GM18909 (cell line): ENCODE measurements around the gene RNASE12.
"Not testable (repeated sequence)": the region's sequence is repeated elsewhere in the genome, so short reads cannot be mapped to it uniquely, and the experiment has no call there.

ENCODE experiments used
- ATAC-seq: cut with Tn5 transposase; IDR thresholded peaks from one replicate; pipeline ENCODE4 v1.9.1; 2021; ENCODE audit warnings: mild to moderate bottlenecking; ENCODE audit not compliant: unreplicated experiment, poor library complexity

RNASE12 gene, protein sequence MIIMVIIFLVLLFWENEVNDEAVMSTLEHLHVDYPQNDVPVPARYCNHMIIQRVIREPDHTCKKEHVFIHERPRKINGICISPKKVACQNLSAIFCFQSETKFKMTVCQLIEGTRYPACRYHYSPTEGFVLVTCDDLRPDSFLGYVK

DNA sequence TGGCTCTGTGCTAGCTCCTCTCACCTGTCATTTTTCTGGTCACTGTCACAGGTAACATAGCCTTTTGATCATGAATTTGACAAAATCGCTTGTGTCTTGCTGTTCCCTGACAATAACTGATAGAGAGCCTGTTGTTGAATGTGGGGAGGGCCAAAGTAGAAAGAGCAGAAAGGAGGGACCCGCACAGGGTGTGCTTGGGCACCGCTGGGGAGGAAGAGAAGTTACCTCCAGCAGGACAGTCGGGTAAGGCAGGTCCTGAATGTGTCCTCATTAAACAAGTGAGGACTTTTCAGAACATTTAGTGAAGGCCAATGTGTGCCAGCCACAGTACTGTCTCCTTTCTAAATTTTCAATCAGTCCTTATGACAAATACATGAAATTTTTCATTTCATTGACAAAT is at the start of gene RNASE12:
Gene RNASE12, minus strand, starts transcription at position 142 of the 400 bp plus-strand sequence. CDS start 653 bp downstream, outside the sequence.
- ATAC-seq = no peak

DNA sequence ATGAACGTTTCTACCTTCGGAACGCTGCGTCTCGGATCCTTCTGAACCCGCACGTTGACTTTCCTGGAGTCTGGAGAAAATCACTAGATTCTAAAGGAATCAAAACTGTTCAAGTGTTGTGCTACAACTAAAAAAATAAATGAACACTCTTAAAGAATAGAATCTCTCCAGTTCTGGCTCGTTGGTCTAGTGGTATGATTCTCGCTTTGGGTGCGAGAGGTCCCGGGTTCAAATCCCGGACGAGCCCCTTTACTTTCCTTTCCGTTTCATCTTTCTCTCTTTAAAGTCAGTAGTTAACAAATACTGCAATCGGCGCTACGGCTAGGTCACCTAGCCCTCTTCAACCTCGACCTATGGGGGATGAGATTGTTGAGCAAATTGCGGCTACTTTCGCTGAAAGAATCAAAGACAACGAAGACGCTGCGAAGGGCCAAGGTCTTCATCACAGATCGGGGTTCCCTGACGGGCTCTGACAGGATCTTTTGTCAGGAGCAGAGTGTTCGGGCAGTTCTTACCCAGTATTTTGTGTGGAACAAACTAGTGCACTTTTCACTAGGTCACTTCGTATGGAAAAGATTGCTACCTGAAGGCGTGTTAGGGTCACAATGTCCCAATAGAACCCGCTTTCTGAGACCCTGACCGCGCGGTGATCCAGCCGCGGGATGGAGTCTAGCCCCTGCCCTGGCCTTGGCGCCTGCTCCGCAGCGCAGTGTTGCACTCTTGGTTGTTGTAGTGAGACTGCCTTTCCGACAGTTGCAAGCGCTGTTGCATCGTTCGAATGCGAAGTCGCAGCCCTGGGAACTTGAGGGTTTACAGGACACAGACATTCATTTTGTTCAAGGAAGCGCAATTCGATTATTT is 41.9 kb upstream of the RNASE12 start:
- peak; percentile 77 for ATAC-seq

DNA sequence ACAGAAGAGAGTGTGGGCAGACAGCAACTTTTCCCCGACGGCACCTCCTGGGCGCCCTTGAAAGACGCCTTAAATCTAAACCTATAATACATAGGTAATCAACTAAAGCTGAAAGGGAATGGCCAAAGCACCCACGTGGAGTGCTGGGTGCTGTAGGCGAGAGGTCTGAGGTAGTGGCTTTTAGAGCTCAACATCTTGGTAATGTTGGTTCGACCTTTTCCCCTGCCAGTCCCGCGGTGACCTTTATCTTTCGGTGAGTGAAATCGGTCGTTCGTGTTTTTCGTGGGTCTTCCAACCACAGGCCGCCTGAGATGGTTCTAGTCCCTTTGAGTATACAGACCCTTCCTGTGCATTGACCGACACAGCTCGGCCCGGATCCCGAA is 41.3 kb upstream of the RNASE12 start:
- peak; percentile 24 for ATAC-seq

DNA sequence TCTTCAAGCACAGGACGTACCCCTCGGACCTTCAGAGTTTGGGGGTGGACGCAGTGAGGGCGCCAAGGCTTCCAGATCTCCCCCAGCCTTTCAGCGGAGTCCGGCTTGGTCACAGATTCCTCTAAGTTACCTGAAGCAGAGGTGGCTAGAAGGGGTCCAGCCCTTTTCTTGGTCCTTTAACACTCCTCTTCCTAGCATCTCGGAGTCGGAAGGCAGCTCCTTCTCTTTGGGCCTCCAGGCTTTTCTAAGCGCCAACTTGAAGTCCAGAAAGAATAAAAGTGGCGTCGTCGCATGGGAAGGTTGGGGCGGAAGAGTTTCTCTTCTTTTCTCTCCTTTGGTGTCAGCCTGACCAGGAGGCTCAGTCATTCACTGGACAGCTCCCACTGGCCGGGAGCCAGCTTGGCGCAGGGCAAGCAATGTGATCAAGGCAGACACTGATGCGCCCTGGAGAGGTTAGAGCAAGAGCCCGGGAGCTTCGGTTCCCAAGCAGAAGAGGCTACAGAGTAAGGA is 40.8 kb upstream of the RNASE12 start:
- no peak for ATAC-seq

DNA sequence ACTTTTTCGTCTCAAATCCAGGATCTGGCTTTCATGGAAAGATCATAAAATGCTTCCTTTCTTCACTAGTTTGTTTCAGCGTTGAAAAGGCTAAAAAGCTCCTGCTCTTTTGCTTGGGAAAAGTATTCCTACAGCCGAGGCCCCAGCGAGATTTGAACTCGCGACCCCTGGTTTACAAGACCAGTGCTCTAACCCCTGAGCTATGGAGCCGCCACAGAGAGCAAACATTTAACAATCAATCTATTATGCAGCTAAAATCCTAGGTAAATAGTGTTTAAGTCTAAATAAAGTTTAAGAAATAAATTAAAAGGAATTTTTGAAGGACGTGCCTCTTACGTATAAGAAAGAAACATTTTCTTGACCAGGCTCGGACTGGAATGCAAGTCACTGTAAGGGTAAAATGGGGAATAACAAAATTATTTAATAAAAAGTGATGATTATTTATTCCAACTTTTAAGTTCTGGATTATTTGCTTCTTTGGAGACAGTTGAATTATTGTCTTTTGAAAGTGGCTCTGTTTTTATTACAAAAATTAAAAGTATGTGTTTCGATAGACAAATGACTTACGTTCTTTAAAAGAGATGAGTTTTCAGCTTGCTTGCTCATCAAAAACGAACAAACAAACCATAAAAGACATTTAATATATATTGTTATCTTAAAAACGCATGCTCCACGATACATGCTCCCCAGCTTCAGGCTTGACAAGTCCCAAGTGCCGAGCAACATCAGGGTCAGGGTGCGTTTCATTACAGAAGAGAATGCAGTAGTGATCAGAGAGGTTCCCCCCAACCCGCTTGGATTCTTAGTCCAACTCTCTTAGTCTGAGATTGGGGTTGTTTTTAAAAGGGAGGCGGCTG is 40.1 kb upstream of the RNASE12 start:
- ATAC-seq = no peak

DNA sequence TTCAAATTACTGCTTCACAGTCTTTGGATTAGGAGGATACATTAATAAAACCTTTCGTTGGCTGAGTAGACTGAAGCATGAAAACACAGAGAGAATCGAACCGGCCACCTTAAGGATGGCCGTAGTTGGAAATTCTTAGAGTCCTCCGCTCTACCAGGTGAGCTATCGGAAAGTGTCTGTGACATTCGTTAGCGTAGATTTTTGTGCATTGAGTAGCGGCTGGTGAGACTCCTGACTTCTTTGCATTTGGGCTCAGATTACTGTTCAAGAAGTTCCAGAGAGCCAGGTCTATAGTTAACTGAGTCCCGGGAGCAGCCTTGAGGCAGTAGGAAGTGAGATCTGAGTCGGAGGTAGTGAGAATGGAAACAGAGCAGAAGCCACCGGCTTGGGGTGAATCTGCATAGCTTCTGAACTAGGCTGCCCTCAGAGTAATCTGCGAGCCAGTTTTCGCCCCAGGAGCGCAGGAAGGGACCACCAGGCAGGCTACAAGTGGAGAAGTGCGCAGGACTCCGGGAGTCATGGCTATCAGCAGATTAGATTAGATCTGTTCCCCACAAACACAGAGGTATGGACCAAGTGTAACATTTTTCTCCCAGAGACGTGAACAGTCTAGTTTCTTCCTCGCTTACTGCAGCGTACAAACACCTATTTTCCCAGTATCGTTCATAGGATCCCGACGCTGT is 39.3 kb upstream of the RNASE12 start:
- ATAC-seq = peak; percentile 24

DNA sequence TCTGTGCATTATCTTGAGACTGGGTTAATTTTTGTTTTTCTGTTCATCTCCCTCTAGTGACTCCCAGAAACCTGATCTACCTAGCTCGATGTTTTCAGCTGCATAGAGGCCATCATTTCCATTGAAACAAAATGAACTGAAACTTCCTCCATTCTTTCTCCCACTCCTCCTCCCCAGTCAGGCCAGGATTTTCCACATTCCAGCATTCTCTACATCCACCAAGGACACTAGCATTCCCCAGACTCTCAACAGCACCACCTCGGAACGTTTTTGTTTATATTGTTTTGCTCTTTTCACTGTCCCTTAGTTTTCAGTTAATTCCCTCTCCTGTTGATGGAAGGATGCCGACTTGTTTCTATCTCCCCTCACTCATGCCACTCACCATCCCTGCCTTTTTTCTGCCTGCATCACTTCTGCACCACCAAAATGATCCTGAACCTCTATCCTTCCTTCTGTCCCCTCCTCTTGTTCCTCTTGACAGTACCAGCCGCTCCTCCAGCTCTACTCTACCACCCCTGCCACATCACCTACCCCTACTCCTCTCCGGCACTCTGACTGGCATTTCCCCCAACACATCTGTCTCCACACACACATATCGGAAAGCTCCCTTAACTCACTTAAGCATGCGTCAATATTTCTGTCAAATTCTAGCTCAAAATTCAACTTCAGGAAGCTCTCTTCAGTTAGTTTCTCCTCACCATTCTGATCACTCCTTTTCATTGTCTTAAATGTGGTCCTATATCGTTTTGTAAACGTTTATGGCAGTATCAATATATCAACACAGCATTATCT is 37.1 kb upstream of the RNASE12 start:
- ATAC-seq = no peak

DNA sequence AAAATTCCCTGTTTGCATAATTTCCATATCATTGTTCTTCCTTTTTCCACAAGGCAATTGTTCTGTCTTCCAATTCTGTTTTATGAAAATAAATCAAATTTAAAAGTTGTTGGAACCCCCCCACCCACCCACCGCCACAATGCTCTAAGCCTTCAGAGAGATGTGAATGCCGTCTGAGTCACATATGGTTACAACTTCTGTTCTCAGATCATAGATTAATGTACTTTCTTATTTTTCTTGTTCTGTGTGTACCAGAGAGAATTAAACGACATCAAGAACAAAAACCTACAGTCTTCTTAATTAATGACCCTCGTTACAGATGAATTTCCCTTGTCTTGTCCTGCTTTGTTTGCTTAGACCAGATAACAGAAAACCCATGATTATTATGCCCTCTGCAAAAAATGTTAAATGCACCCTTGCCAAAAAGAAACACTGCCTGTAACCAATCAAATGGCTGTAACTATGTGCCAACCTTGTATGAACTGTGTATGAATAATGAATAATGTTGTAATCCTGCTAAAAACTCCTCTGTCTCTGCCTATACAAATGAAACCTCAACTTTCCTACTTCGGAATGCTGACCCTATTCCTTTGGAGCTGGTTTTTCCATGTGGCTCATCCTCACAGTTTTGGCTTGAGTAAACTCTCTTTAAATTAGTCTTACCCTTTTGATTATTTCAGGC is 36.3 kb upstream of the RNASE12 start:
- no peak for ATAC-seq

DNA sequence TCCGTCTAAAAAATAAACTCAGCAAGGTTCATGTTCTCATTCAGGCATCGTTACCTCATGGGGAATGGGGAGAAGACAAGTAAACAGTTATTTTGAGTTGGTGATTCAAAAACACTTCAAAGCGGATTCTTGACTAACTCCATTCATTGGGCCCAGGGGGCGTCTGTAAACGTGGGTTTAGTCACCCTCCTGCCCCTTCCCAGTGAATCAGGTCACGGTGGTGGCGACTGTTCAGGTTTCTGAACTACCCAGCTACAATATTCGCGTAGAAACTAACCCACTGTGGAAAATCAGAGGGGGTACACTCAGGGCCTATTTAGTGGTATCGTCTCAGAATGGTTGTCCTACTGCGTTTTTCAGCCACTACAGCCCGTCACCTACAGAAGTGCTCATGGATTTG is 35.1 kb upstream of the RNASE12 start:
- ATAC-seq = no peak

DNA sequence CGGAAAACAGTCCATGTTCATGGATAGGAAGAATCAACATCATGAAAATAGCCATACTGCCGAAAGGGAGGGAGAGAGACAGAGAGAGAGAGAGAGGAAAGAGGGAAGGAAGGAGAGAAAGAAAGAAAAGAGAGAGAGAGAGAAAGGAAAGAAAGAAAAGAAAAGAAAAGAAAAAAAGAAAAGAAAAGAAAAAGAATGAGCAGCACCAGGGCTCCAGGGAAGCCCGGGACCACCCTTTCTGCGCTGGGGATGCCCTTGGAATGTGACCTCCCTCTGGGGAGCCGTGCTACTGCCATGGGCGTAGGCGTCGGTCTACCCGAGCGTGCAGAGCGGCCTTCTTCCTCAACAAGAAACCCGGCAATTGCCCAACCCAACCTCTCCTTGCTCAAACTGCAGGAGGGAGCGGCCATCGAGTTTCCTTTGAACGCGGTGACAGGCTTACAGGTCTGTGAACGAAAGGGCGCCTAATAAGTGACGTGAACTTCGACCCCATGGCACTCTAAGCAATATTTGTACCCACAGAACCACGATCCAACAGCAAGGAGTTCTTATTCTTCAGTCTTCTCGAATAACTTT is 33.4 kb upstream of the RNASE12 start:
- peak; percentile 43 for ATAC-seq

DNA sequence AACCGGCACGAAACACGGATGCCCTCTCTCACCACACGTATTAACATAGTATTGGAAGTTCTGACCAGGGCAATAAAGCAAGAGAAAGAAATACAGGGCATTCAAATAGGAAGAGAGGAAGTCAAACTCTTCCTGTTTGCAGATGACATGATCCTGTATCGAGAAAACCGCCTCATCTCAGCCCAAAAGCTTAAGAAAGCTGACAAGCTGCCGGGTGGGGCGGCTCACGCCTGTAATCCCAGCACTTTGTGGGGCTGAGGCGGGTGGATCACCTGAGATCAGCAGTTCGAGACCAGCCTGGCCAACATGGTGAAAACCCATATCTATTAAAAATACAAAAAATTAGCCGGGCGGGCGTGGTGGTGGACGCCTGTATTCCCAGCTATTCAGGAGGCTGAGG is 32.6 kb upstream of the RNASE12 start:
- no peak for ATAC-seq

DNA sequence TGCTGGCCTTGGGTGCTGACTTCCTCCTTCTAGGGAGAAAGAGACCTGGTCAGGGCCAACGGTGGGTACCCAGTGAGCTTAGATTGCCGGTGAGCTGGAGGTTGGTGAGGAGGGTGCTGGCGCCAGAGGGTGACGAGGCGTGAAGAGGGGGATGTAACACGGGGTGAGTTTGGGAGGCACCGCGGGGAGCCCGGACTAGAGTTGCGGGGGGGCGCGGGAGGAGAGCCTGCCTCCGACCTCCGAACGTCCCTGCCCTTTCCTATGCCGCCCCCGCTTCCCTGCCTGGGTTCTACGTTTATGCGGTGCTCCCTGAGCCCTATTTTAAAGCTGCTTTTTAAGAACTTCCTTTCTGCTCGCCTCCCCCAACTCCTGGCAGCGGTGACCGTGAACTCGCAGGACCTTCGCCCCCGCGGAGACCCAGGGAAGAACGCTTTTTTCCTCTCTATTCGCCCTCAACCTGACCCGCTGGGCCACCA is 31.7 kb upstream of the RNASE12 start:
- no peak for ATAC-seq

DNA sequence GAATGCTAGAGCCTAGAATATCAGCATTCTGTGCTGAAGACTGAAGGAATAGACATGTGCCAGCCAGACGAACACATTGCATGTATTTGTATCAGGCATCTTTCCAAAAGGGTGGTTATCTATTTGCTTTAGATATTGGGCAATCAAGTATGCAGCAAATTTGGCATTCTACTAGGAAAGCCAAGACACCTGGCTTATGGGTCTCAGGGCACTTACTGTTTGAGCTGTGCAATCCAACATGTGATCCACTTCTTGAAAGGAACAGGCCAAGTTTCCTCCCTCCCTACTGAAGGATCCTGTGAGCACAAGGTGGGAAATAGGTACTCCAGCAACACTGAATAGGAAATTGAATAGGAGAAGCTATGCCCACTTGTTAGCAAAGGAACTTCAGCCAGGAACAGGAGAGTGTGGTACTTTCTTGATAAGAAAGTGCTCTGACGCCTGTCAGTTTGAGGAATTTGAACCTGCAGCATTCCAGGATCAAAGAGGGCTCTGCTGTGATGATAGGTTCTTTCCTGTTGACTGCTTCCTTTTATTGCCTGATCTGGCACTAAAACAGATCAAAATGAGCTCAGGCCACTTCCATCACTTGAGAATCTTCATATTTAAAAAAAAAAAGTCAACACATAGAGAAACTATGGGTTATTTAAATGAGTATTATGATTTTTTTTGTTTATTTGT is 29.8 kb upstream of the RNASE12 start:
- no peak for ATAC-seq

DNA sequence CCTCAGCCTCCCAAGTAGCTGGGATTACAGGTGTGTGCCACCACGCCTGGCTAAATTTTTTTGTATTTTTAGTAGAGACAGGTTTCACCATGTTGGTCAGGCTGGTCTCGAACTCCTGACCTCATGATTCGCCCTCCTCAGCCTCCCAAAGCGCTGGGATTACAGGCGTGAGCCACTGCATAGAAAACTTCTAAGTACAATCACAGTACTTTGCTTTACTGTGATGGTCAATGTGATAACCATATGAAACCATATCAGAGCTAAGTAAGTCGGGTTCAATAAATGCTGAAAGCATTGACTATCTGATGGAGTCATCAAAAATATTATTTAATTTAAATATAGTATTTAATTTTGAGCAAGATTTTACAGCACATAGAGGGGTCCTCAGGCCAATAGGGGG is 28.5 kb upstream of the RNASE12 start:
- ATAC-seq = not testable (repeated sequence)

DNA sequence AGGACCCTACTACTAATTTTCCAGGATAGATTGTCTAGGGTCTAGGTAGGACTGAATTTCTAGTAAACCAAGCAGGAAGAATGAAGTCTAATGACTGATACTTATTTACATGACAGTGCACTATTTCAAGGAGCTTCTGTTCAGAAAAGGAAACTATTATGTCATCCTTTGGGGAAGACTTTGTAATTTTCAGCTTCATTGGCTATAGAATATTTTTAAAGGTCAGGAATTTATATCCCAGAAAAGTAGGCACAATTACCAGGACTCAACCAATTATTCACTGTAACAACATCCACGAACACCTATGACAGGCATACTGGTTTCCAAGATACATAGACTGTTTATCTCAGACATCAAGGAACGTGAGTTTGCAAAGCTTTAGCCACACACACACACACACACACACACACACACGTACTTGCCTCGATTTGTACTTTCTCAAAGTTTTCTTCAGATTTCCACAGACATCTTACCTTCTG is 27.1 kb upstream of the RNASE12 start:
- no peak for ATAC-seq

DNA sequence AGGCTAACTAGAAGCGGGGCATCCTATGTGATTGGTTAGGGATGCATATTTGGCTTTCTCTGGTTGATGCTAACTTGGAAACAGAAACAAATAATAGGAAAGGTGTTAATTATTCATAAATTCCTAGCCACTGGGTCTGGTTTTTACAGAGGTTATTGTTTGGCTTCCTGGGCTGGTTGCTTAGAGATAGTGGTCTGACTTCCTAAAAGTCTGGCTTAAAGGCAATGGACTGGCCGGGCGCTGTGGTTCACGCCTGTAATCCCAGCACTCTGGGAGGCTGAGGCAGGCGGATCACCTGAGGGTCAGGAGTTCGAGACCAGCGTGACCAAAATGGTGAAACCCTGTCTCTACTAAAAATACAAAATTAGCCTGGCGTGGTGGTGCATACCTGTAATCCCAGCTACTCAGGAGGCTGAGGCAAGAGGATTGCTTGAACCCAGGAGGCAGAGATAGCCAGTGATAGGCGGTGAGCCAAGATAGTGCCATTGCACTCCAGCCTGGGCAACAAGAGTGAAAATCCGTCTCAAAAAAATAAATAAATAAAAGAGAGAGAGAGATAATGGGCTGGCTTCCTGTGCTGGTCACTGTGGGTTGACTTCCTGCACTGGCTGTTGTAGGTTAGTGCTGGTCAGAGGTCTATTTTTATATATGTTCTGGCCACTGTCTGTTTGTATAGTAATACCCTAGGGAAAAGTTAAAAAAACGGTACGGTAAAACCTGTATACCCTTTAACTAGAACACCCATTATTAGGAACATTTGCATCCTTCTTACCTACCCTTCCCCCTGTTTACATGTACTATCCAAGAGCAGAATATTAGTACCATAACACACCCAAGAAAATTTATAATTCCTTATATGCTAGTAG is 26.2 kb upstream of the RNASE12 start:
- ATAC-seq = peak; percentile 37

DNA sequence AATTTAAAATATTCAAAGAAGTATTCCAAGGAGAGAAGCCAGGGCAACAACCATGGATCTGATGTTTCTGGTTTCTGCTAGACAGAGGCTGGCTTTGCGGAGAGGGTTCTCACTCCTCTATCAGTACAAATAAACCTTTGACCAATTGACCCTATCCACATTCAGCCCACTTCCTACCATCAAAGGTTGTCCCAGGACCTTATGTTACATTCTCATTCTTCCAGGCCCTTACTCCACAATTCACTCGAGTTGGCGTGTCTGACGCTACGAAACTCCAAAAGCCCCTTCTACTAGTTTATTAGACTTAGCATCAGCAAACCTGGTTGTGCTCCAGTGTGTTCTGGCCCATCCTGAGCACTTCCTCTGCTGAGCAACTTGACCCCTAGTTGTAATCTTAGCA is 24.8 kb upstream of the RNASE12 start:
- no peak for ATAC-seq
